Measurements from ENCODE around the gene ZPBP2.

GRCh38 chr17:39898088-39898487, 30.1 kb downstream of the ZPBP2 start:
- no peak for TF ChIP-seq CTCF (conservative IDR thresholded peaks at IDR 0.05 in 1 of 2, IDR thresholded peaks at IDR 0.05 in 1 of 2; ENCODE audit: low read depth in 1 of 2, low read length in 2 of 2)
- no peak for TF ChIP-seq EZH2 (IDR thresholded peaks at IDR 0.05; ENCODE audit: low read length, missing control alignments)

All from fibroblast of lung (primary cell).